GM19238 (cell line): Measurements from ENCODE around the gene ORC6.
"Not testable (repeated sequence)": the region's sequence is repeated elsewhere in the genome, so short reads cannot be mapped to it uniquely, and the experiment has no call there.

Source experiments
- DNase-seq: peaks from one replicate; pipeline ENCODE4 v3.0.0; 2011; ENCODE audit warnings: low spot score; ENCODE audit not compliant: insufficient read length

The ORC6 gene

GRCh38 chr16:46689365-46690280, at the start of gene ORC6:
Gene ORC6, plus strand, starts transcription at chr16:46689659. Its CDS starts 47 bp downstream, at chr16:46689706.
- peak; percentile 74 for DNase-seq

- no peak for DNase-seq
Observed at GRCh38 chr16:46648656-46649055, 40.8 kb upstream of the ORC6 start.

- DNase-seq = no peak
Observed at GRCh38 chr16:46649588-46650253, 39.7 kb upstream of the ORC6 start.

GRCh38 chr16:46650254-46650623, 39.2 kb upstream of the ORC6 start:
- DNase-seq = no peak

GRCh38 chr16:46651305-46651704, 38.2 kb upstream of the ORC6 start:
- no peak for DNase-seq

- peak; percentile 53 for DNase-seq
Observed at GRCh38 chr16:46658925-46659324, 30.5 kb upstream of the ORC6 start.

- DNase-seq = no peak
Observed at GRCh38 chr16:46662123-46662522, 27.3 kb upstream of the ORC6 start.

- peak; percentile 42 for DNase-seq
Observed at GRCh38 chr16:46673320-46674013, 16.0 kb upstream of the ORC6 start.

GRCh38 chr16:46677943-46678342, 11.5 kb upstream of the ORC6 start:
- DNase-seq = not testable (repeated sequence)

GRCh38 chr16:46681867-46682266, 7.6 kb upstream of the ORC6 start:
- not testable (repeated sequence) for DNase-seq

- no peak for DNase-seq
Observed at GRCh38 chr16:46686815-46687473, 2.5 kb upstream of the ORC6 start.

- no peak for DNase-seq
Observed at GRCh38 chr16:46687486-46687885, 2.0 kb upstream of the ORC6 start.

GRCh38 chr16:46688101-46688653, 1.3 kb upstream of the ORC6 start:
- DNase-seq = no peak

- DNase-seq = peak; percentile 84
Observed at GRCh38 chr16:46688654-46689364, 650 bp upstream of the ORC6 start, which contains the start of gene VPS35. Gene VPS35, minus strand, starts transcription at chr16:46689178. Its CDS starts 45 bp downstream, at chr16:46689133.

- no peak for DNase-seq
Observed at GRCh38 chr16:46690281-46691178, 1.1 kb downstream of the ORC6 start.

GRCh38 chr16:46691726-46692125, 2.3 kb downstream of the ORC6 start:
- DNase-seq = no peak

- no peak for DNase-seq
Observed at GRCh38 chr16:46693598-46693997, 4.1 kb downstream of the ORC6 start.

GRCh38 chr16:46695937-46696336, 6.5 kb downstream of the ORC6 start:
- no peak for DNase-seq

GRCh38 chr16:46696957-46697356, 7.5 kb downstream of the ORC6 start:
- no peak for DNase-seq
